Measurements from ENCODE around the gene CLASP2.

GRCh38 chr3:33496449-33496848, 221.6 kb downstream of the CLASP2 start:
- TF ChIP-seq CTCF (IDR thresholded peaks at IDR 0.05; ENCODE audit: low read depth, low read length) (no peak), EZH2phosphoT487 (IDR thresholded peaks at IDR 0.05; ENCODE audit: low read depth) (no peak)
